T47D (cell line): Measurements from ENCODE around the gene IGF1.

ENCODE experiments used
- DNase-seq, 2 experiments: peaks; one replicate each; pipeline versions ENCODE4 v3.0.0 to v3.0.0-alpha.2; 2011 to 2012; ENCODE audit warnings: low read depth in 1 of 2, low spot score in 1 of 2
- JUND ChIP-seq: IDR thresholded peaks from 2 replicates; pipeline ENCODE4 v1.6.1; 2012; ENCODE audit warnings: low read depth
- in situ Hi-C: cut with HindIII; loops from 2 replicates; pipeline ENCODE4 v1.10.0; 2016; ENCODE audit warnings: low sequenced_read_pairs, low pct_unique_long_range_greater_than_20kb

IGF1 gene

DNA sequence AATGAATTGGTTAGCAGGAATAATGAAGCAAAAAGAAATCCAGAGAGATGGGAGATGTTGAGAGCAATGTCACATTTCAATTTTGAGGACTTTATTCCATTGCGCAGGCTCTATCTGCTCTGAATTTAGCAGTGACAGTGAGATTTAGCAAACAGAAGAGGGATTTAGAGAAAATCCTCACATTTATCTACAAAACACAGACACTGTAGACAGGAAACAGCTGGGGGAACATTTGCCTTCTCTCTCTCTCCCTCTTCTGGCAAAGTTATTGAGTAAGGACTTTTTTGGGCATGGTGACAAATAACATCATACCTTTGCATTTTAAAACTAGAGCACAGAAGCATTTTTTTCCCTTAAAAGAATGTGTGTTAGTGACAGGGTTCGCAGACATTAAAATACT is at the start of gene IGF1:
IGF1 (minus strand) TSS at position 158 of the 400 bp plus-strand sequence. CDS start 182 bp downstream, outside the sequence.
- in situ Hi-C loops, result no loop called here
- no peak for TF ChIP-seq JUND
- peak in 1 of 2 experiments; percentile 24 for DNase-seq

DNA sequence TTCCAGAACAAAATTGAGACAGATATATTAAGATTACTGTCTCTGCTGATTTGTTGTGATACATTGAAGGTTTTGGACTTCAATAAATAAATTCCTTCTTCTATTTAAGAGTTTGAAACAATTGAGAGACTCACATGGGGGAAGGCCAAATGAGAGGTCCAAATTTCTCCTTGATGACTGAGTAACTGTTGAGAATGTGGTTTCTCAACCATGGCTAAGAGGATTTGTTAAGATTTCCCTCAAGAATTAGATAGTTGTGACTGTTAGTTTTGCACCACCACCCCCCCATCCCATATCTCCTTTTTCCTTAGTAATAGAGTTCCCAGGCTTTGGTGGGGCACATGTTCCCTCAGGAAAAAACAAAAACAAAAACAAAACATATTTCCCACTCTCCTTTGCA is 47.7 kb upstream of the IGF1 start:
- TF ChIP-seq JUND, result no peak
- in situ Hi-C loops, result no loop called here
- no peak for DNase-seq

DNA sequence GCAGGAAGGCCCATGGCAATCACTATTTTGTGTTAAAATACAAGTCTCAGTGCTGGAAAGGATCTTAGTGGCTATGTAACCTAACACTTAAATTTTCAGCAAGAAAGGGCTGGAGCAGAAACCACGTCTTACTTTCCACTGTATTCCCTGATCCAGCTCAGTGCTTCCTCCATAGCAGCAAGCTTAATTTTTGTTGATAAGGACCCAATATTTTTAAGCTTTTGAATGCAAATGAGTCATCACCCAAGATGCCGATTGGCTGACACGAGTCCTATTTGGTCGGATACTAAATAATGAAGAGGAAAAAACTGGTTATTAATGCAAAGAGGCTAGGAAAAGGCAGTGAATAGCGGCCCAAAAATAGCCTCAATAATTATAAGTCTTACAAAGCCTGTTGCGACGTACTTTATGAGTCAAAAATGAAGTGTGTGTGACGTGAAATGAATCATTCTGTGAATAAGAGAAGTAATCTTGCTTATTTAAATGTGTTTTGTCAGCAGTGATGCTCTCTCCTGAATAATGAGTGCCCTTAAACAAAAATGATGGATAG is 46.9 kb upstream of the IGF1 start:
- in situ Hi-C loops, result no loop called here
- no peak for TF ChIP-seq JUND
- DNase-seq, result no peak

- in situ Hi-C loops, result no loop called here
- DNase-seq, result no peak
- TF ChIP-seq JUND, result no peak
These were observed 46.3 kb upstream of the IGF1 start for GRCh38 chr12:102526656-102527055.

DNA sequence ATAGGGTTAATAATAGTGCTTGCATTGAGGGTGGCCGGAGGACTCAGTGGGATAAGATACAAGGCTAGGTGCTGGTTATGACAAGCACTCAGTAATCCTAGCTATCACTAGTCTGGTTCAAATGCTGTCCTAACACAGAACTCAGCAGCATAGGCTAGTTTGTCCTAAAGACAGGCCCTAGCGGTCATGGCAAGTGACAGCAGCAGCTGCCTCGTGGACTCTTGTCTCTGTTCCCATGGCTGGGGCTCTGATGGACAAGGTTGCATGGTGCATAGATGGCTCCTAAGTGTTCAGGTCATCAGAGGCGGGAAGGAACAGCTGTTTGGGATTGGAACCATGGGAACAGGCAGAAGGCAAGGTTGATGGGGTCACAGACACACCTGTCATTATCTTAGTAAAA is 42.4 kb upstream of the IGF1 start:
- DNase-seq, result peak in 1 of 2 experiments; percentile 15
- TF ChIP-seq JUND, result no peak
- in situ Hi-C loops, result no loop called here

DNA sequence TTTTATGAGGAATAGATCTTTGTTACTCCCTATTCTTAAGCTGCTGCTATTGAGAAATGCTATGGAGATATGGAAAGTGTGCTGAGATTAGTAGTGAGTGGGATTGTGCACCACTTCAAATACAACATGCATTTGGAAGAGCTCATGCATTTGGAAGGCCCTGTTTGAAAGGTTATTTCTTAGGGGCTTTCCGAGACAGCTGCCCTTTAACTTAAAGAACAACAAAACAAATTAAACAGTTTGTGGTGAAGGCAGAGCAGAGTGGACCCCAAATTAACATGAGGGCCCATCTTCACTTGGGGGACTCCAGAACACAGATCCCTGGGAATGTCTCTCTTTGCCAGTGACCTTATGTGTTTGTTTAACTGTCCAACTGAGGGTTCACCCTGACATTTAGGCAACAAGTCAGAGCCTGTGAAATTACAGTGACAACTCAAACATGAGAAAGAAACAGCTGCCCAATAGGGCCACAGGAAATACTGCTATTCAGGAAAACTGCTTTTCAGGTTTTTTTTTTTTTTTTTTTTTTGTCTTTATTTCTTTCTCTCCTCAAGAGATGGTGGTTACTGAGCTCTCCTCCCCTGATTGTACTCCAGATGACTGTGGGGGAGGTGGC is 41.4 kb upstream of the IGF1 start:
- in situ Hi-C loops, result no loop called here
- no peak for DNase-seq
- no peak for TF ChIP-seq JUND

DNA sequence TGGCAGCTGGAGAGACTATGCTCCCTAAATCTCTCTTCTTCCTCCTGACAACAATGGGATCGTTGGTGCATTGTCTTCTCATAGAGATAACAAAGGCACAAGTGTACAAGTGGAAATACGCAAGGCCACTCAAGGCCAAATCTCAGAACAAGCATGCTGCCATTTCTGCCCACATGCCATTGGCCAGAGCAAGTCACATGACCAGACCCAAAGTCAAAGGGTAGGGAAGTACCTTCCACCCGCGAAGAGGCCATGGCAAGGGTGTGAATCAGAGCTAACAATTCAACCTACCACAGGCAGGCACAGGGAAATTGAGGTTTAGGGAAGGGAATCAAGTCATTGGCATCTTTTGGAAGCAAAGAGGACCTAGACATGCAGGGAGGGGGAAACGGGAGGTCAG is 38.5 kb upstream of the IGF1 start:
- TF ChIP-seq JUND, result no peak
- no peak for DNase-seq
- in situ Hi-C loops, result no loop called here

GRCh38 chr12:102514696-102515095 is 34.3 kb upstream of the IGF1 start:
- in situ Hi-C loops, result no loop called here
- no peak for TF ChIP-seq JUND
- DNase-seq, result no peak

DNA sequence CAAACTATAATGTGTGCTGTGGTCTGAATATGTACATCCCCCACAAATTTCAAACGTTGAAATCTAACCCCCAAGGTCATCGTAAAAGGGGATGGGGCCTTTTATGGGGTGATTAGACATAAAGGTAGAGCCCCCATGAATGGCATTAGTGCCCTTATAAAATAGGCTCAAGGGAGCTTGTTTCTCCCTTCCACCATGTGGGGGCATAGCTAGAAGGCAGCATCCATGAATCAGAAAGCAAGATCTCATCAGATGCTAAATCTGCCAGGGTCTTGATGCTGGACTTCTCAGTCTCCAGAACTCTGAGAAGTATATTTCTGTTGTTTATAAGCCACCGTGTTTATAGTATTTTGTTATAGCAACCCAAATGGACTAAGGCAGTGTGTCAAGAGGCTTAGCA is 33.4 kb upstream of the IGF1 start:
- no peak for TF ChIP-seq JUND
- in situ Hi-C loops, result no loop called here
- DNase-seq, result no peak

DNA sequence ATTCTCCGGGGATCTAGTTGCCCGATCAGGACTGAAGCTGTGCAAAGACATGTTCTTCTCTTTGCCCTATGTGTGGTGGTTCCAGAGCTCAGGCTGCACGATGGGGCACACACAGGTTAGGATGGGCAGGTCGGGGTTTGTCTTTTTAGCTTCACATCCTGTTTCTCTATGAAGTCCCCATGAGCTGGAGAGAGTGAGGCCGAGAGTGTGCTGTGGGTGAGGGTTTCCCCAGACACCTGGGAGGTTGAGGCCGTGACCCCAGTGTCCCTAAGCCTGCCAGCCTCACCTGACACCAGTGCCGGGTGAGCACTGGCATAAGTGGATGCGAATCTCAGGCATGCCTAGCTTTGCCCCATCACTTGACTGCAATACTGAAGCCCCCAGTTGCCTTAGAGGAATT is 32.9 kb upstream of the IGF1 start:
- no peak for DNase-seq
- no peak for TF ChIP-seq JUND
- in situ Hi-C loops, result no loop called here

GRCh38 chr12:102512523-102512922 is 32.2 kb upstream of the IGF1 start:
- no peak for DNase-seq
- no peak for TF ChIP-seq JUND
- in situ Hi-C loops, result no loop called here

- no peak for DNase-seq
- no peak for TF ChIP-seq JUND
- in situ Hi-C loops, result no loop called here
These were observed 31.2 kb upstream of the IGF1 start for GRCh38 chr12:102511575-102511974.

- DNase-seq, result no peak
- in situ Hi-C loops, result no loop called here
- TF ChIP-seq JUND, result no peak
These were observed 30.1 kb upstream of the IGF1 start for GRCh38 chr12:102510463-102510862.

DNA sequence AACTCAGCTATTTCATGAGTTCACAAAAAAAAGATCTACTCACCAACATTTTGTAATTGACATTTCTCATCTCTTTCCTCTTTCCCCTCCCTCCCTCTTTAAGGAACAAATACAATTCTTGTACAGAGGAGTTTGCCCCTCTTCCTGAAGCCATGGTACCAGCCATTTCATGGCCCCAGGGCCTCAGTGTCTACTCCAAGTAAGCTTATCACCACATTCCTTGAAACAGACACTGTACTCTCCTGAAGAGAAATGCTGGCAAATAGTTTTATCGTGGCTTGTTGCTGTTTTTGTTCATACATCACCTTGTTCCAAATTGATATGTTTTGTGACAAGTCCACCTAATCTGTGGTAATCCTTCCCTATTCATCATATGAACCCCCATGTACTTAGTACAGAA is 29.7 kb upstream of the IGF1 start:
- in situ Hi-C loops, result no loop called here

More for the DNA sequence above, 29.7 kb upstream of the IGF1 start:
- DNase-seq, result no peak
- no peak for TF ChIP-seq JUND
